OCI-LY3 (cell line): ENCODE measurements around the gene PRR15.

Experiments
- H2AFZ ChIP-seq: fragments of 200-600, 300-600 bp; shearing (Covaris generic); 2 replicates; pipeline ENCODE4 v1.6.0; 2014; ENCODE audit warnings: antibody characterized with exemption, low read depth, low read length
- H3K27ac ChIP-seq: fragments of 200-600, 300-600 bp; sonication (generic); 2 replicates; pipeline ENCODE4 v1.5.1; 2014; ENCODE audit warnings: mild to moderate bottlenecking, low read length, moderate library complexity, mixed read lengths
- H3K27me3 ChIP-seq: fragments of 200-600, 300-600 bp; sonication (generic); 2 replicates; pipeline ENCODE4 v1.6.1; 2014; ENCODE audit warnings: low read depth, low read length, mixed read lengths
- H3K36me3 ChIP-seq: fragments of 200-600, 300-600 bp; sonication (generic); replicated peaks from 2 replicates; pipeline ENCODE3; 2014; ENCODE audit warnings: low read depth, low read length, mixed read lengths
- H3K4me1 ChIP-seq: fragments of 300-600, 200-600 bp; sonication (generic); 2 replicates; pipeline ENCODE4 v1.6.1; 2014; ENCODE audit warnings: low read length, mixed read lengths
- H3K4me2 ChIP-seq: fragments of 200-600, 300-600 bp; sonication (generic); 2 replicates; pipeline ENCODE4 v1.6.1; 2014; ENCODE audit warnings: low read length, mixed read lengths
- H3K4me3 ChIP-seq: fragments of 300-600, 200-600 bp; sonication (generic); 2 replicates; pipeline ENCODE4 v1.5.1; 2014; ENCODE audit warnings: antibody characterized with exemption, mild to moderate bottlenecking, low read length, moderate library complexity
- H3K79me2 ChIP-seq: fragments of 300-600, 200-600 bp; shearing (Covaris generic); 2 replicates; pipeline ENCODE4 v1.6.1; 2014; ENCODE audit warnings: mild to moderate bottlenecking, low read length, mixed read lengths
- H3K9ac ChIP-seq: fragments of 300-600, 200-600 bp; shearing (Covaris generic); 2 replicates; pipeline ENCODE4 v1.6.0; 2014; ENCODE audit warnings: mild to moderate bottlenecking, low read length, moderate library complexity
- H3K9me3 ChIP-seq: fragments of 200-600, 300-600 bp; shearing (Covaris generic); 2 replicates; pipeline ENCODE4 v1.6.1; 2014; ENCODE audit warnings: low read length, mixed read lengths; ENCODE audit not compliant: insufficient read depth
- H4K20me1 ChIP-seq: fragments of 200-600, 300-600 bp; sonication (generic); 2 replicates; pipeline ENCODE4 v1.6.1; 2016; ENCODE audit warnings: low read length, mixed read lengths; ENCODE audit not compliant: insufficient read depth
- CTCF ChIP-seq: fragments of 200-600, 300-600 bp; sonication (generic); IDR thresholded peaks from 2 replicates; pipeline ENCODE4 v1.5.1; 2014; ENCODE audit warnings: antibody characterized with exemption, low read length, low read depth
- EZH2phosphoT487 ChIP-seq: fragments of 200-600 bp; shearing (Covaris generic); IDR thresholded peaks from 2 replicates; pipeline ENCODE4 v1.6.1; 2018; ENCODE audit warnings: antibody characterized with exemption, mixed run types, low read depth

PRR15 gene

GRCh38 chr7:29574659-29575058 lies 11.0 kb downstream of the PRR15 start:
- no peak for TF ChIP-seq EZH2phosphoT487
- TF ChIP-seq CTCF = no peak
- Histone ChIP-seq H4K20me1 (no peaks in the 10 kb centered on the region), H3K9me3 (no peaks in the 10 kb centered on the region), H3K4me1 (no peaks in the 10 kb centered on the region), H3K4me2 (no peak overlapping the region), H3K9ac (no peak overlapping the region), H3K27ac (no peak overlapping the region), H2AFZ (no peak overlapping the region), H3K79me2 (no peaks in the 10 kb centered on the region), H3K4me3 (no peak overlapping the region), H3K36me3 (no peaks in the 10 kb centered on the region), H3K27me3 (peaks cover 8% of the 10 kb centered on the region)

GRCh38 chr7:29587195-29587808 lies 23.7 kb downstream of the PRR15 start:
- no peak overlapping the region for H3K4me2 ChIP-seq
- no peaks in the 10 kb centered on the region for H3K36me3 ChIP-seq
- no peak overlapping the region for H2AFZ ChIP-seq

GRCh38 chr7:29588212-29588611 lies 24.6 kb downstream of the PRR15 start:
- H3K79me2 ChIP-seq = no peaks in the 10 kb centered on the region
- H4K20me1 ChIP-seq = no peaks in the 10 kb centered on the region
- H3K4me1 ChIP-seq = peaks cover 5% of the 10 kb centered on the region; the same call in 1 of the 2 replicates
- H3K9ac ChIP-seq = no peak overlapping the region
- no peaks in the 10 kb centered on the region for H3K9me3 ChIP-seq
- peak overlapping the region; percentile 98 for H2AFZ ChIP-seq
- TF ChIP-seq EZH2phosphoT487 = no peak
- TF ChIP-seq CTCF = no peak
- peak overlapping the region; percentile 79; the same call in 1 of the 2 replicates for H3K4me3 ChIP-seq
- peak overlapping the region; percentile 83 for H3K4me2 ChIP-seq
- H3K36me3 ChIP-seq = no peaks in the 10 kb centered on the region
- no peak overlapping the region for H3K27ac ChIP-seq
- H3K27me3 ChIP-seq = peaks cover 14% of the 10 kb centered on the region

More at GRCh38 chr7:29587195-29587808, 23.7 kb downstream of the PRR15 start:
- Histone ChIP-seq H3K27ac (no peak overlapping the region), H3K9ac (no peak overlapping the region), H3K9me3 (no peaks in the 10 kb centered on the region), H3K4me3 (no peak overlapping the region), H4K20me1 (no peaks in the 10 kb centered on the region), H3K79me2 (no peaks in the 10 kb centered on the region), H3K27me3 (peaks cover 9% of the 10 kb centered on the region), H3K4me1 (peaks cover 5% of the 10 kb centered on the region; the same call in 1 of the 2 replicates)
- TF ChIP-seq EZH2phosphoT487 (no peak), CTCF (no peak)

- no peak for TF ChIP-seq EZH2phosphoT487
- TF ChIP-seq CTCF = peak; percentile 64
- H3K79me2 ChIP-seq = no peaks in the 10 kb centered on the region
- peak overlapping the region; percentile 83 for H3K4me2 ChIP-seq
- peak overlapping the region; percentile 38 for H3K9ac ChIP-seq
- no peak overlapping the region for H3K27ac ChIP-seq
- H2AFZ ChIP-seq = peak overlapping the region; percentile 98
- H3K9me3 ChIP-seq = no peaks in the 10 kb centered on the region
- no peaks in the 10 kb centered on the region for H4K20me1 ChIP-seq
- no peaks in the 10 kb centered on the region for H3K36me3 ChIP-seq
- H3K4me1 ChIP-seq = peaks cover 5% of the 10 kb centered on the region; the same call in 1 of the 2 replicates
- H3K4me3 ChIP-seq = peak overlapping the region; percentile 79
- H3K27me3 ChIP-seq = peaks cover 14% of the 10 kb centered on the region
These were observed 25.5 kb downstream of the PRR15 start for GRCh38 chr7:29588900-29589696.
